B cell (primary cell): Measurements from ENCODE around the gene ARHGAP1.

ENCODE experiments used
- CTCF ChIP-seq: fragments of 200-600 bp; IDR thresholded peaks from one replicate; pipeline ENCODE4 v1.8.0; 2022; ENCODE audit warnings: antibody characterized with exemption, mild to moderate bottlenecking
- EZH2 ChIP-seq: IDR thresholded peaks from 2 replicates; pipeline ENCODE4 v1.6.1; 2012; ENCODE audit warnings: borderline replicate concordance, low read depth, mild to moderate bottlenecking, moderate library complexity, low read length; ENCODE audit not compliant: insufficient read depth, poor library complexity, severe bottlenecking

GRCh38 chr11:46675949-46676348 is 24.5 kb downstream of the ARHGAP1 start:
- TF ChIP-seq CTCF = no peak
- no peak for TF ChIP-seq EZH2
